C4-2B (cell line): ENCODE data around the gene CIRBP.

Source experiments
- ZFX ChIP-seq: fragments of 450-650 bp; IDR thresholded peaks from 2 replicates; pipeline ENCODE4 v1.6.1; 2017
- TF ChIP-seq, protein P1 (sequence below): fragments of 450-650 bp; conservative IDR thresholded peaks from 2 replicates; pipeline ENCODE4 v1.5.1; 2017; ENCODE audit warnings: mild to moderate bottlenecking

DNA sequence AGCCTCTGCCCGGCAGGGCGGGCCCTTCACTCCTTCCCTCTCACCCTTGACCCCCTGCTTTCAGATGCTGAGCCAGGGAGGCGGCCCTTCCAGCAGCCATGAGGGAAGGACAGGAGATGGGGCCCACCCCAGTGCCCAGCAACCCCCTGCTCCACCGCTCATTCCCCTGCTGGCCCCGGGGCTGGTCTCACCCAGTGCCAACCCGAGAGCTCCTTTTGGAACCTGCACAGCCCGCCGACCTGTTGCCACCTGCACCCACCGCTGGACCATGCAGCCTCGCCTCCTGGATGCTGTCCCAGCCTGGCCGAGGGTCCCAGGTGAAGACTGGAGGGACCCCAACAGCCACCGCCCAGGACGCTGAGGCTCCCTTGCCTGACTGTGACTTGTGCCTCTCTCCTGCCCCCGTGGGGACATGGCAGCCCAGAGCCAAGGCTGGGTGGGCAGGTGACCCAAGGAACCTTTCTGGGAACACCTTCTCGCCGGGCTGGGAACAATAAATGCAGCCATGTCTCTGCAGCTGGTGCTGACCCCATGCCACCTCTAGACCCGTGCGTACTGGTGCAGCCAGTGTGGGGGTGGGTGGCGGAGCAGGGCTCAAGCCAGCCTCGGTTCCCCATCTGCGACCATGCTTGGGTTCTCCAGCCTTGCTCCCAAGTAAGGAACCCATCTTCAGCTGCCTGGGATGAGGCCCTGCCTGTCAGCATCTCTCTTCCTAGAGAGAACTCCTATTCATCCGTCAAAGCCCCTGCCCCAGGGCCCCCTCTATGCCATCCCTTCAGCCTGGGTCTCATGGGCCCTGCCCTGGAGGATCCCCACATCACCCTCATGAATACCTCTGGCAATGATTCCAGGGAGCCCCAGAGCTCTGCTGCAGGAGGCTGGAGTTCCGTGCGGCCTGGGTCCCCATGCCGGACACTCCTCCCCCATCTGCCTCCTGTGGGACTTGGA lies 9.9 kb downstream of the CIRBP start:
- no peak for TF ChIP-seq ZFX
- TF ChIP-seq, protein P1, sequence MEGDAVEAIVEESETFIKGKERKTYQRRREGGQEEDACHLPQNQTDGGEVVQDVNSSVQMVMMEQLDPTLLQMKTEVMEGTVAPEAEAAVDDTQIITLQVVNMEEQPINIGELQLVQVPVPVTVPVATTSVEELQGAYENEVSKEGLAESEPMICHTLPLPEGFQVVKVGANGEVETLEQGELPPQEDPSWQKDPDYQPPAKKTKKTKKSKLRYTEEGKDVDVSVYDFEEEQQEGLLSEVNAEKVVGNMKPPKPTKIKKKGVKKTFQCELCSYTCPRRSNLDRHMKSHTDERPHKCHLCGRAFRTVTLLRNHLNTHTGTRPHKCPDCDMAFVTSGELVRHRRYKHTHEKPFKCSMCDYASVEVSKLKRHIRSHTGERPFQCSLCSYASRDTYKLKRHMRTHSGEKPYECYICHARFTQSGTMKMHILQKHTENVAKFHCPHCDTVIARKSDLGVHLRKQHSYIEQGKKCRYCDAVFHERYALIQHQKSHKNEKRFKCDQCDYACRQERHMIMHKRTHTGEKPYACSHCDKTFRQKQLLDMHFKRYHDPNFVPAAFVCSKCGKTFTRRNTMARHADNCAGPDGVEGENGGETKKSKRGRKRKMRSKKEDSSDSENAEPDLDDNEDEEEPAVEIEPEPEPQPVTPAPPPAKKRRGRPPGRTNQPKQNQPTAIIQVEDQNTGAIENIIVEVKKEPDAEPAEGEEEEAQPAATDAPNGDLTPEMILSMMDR: no peak
